GM21529 (cell line): ENCODE results near the gene UTP14C.
A peak's percentile ranks its signal among the peaks of the same experiment; 100 is the strongest.
"Not testable (repeated sequence)": the region's sequence is repeated elsewhere in the genome, so short reads cannot be mapped to it uniquely, and the experiment has no call there.

Experiments used
- ATAC-seq: cut with Tn5 transposase; IDR thresholded peaks from one replicate; pipeline ENCODE4 v1.9.1; 2021; ENCODE audit not compliant: unreplicated experiment

UTP14C gene

DNA sequence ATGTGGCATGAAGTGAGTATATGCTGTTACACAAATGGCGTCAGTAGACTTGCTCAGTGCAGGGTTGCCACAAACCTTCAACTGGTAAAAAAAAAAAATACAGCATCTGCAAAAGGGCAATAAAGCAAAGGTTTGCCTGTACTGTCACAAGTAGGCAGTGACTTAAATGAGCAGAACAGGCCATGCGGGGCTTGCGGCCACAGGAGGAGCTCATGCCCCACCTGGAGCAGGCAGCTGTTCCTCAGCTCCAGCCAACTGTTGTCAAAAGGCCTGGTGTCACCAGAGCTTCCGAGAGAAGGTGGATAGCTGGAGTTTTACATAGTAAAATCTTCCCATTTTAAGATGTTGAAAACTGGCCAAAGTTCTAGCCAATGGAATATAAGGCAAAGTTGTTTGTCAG, 20.9 kb upstream of the UTP14C start:
- no peak for ATAC-seq

DNA sequence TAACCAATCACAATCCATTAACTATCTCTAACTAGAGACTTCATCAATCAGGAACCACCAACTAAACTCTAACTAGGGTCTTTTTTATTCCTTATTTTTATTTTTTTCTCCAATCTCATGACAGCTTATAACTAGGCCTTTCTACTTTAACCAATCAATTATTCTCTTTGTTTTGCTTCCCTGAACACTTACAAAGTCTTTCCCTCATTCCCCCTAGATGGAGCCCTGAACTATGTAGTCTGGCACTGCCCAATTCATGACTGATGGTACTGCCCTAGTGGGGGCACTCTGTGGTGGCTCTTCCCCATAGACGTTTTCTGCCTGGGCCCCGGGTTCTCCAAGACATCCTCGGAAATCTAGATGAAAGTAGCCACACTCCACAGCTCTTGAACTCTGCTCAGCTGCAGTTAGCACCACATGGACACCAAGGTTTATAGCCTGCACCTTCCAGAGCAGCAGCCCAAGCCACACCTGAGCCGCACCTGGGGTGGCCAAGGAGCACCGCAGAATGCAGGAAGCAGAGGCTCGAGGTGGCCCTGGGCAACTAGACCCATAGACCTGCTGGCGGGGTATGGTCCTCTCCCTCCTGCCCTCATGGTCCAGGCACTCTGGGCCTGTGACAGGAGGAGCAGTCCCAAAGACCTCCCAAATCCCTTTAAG, 19.9 kb upstream of the UTP14C start:
- ATAC-seq: no peak

DNA sequence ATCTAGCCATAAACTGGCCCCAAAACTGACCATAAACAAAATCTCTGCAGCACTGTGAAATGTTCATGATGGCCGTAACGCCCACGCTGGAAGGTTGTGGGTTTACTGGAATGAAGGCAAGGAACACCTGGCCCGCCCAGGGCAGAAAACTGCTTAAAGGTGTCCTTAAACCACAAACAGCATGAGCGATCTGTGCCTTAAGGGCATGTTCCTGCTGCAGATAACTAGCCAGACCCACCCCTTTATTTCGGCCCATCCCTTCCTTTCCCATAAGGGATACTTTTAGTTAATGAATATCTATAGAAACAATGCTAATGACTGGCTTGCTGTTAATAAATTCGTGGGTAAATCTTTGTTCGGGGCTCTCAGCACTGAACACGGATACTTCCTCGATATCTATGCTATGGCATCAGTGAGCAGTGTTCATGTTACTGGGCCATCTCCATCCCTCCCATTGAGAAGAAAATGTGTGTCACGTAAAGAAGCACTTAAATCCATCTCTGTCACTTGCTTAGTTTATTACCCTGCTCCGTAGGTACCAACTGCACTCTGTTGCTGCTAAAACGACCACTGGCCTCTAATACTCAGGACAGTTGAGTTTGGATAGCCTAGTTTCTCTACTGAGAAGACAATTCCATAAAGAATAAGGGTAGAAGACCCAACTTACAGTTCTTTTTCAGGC, 18.5 kb upstream of the UTP14C start:
- ATAC-seq: no peak

DNA sequence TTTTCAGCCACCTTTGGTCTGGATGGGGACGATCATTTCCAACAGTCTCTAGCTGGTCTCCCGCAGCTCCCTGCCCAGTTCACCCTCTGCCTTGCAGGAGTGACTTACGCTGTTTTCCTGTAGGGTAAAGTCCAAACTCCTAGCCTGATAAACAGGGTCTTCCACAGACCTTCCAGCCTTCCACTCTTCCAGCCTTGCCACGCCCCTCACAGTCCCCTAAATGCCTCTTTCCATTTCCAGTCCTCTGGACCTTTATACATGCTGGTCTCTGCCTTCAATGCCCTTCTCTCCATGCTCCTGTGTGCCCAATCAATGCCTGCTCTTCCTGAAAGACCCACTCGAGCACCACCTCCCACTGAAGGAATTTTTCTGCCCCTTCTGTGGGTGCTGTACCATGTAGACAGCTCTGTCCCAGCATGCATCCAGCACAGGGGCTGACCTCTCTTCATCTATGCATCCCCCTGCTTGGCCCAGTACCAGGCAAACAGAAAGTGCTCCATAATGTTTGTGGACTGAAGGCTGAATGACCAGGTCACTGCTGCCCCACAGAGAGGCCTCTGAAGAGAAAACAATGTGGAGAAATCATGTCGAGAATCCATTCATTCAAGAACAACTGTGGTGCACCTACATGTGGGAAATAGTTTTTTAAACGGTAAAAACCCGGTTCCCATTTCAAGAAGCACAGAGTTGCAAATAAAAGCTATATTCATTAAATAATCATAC, 17.8 kb upstream of the UTP14C start:
- no peak for ATAC-seq

DNA sequence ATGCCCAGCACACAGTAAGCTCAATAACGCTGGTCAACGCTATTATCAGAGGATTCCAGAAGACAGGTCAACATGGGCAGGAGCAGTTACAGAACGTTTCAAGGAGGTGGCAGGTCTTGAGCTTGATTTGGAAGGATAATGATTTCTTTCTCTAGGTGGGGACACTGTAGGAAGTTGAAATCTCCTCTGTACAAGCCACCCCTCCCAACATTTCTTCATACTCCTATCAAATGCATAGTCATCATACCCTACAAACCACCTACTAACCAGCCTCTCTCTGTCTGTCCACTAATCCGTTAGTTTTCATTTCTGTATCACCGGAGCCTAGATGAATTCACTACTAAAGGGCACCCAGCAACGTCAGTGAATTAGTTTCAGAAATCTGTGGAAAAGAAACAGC, 14.5 kb upstream of the UTP14C start:
- ATAC-seq: no peak

DNA sequence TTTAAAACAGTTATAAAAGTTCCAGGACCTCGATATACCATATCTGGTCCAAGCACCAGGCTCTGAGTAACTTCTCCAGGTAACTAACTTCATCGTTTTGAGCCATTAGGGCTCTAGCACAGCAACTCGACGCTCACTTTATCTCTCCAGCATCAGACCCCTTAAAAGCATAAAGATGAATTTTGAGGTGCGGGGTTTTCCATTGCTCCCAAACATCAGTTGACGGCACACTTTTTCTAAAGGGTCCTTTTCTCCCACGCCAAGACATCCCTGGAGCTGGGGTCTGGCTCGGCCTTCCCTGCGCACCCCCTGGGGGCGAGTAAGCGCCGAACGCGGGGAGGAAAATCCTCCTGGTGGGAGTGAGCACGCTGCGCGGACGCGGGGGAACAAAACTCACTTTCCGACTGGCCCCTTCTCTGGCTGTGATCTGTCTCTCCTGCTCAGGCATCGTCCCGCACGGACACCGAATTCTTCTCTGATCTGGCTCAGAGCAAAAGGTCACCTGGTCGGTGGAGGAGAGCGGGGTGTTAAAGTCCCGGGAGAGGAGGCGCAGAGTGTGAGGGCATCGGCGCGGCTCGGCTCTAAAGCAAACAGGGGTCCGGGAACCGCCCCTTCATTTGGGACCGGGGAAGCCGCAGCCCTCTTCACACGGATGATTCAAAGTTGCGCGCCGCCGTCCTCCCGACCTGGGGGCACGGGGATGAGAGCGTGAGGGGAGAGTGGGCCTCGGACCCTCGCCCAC, 13.4 kb upstream of the UTP14C start, which contains the start of gene ATP7B:
TSS of gene ATP7B (minus strand) at position 561 of the 742 bp plus-strand sequence. CDS start at position 448, 113 bp downstream.
- ATAC-seq: peak; percentile 5

DNA sequence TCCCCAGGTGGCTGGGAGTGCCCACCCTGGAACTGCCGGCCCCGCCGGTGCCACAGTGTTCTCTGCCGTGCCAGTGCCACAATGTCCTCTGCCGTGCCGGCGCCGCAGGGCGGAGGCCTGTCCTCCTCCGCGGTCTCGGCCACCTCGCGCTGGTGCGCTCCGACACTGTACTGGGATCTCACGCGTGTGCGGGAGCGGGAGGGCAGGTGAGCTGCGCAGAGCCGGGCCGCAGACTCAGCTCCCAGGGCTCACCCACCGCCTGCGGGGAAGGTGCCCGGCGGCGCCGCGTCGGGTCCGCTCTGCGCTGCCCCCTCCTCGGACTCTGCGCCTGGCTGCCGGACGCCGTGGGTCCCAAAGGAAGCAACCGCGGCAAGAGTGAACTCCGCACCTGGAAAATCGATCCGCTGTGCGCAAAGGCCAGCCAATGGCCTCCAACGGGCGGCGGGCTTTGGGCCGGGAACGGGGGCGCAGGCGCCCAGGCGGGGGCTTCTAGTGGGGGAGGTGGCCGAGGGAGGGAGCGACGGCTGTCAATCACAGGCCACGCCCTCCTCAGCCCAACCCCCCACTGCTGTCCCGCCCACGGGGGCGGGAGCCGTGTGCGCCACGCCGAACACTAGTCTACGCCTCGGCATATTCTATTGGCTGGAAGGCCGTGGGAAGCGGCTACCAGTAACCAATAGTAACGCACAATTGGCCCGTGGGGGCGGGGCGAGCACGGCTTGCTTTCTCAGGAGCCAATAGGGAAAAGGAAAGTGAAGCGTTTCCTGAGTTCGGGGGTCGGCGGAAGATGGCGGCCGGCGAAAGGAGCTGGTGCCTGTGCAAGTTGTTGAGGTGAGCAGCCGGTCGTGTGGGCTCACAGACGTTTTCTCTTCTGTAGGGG, 12.6 kb upstream of the UTP14C start, which contains the start of gene ALG11:
TSS of gene ALG11 (plus strand) at position 767 of the 880 bp plus-strand sequence. CDS start at position 788, 21 bp downstream.
- peak; percentile 99 for ATAC-seq

DNA sequence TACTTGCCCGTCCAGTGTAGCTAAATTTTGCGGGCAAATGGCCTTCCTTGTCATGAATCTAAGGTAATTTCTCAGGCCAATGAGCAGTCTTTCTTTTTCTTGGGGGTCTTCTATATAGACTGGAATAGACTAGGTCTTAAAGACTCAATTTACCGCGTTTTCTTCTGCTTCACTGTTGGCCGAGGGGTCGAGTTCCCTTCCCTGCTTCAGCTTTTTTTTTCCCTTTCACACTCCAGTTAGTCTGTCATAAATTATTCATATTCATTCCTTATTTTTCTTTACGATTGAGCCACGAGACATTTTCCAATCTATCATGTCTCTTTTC, 12.0 kb upstream of the UTP14C start:
- ATAC-seq: no peak

DNA sequence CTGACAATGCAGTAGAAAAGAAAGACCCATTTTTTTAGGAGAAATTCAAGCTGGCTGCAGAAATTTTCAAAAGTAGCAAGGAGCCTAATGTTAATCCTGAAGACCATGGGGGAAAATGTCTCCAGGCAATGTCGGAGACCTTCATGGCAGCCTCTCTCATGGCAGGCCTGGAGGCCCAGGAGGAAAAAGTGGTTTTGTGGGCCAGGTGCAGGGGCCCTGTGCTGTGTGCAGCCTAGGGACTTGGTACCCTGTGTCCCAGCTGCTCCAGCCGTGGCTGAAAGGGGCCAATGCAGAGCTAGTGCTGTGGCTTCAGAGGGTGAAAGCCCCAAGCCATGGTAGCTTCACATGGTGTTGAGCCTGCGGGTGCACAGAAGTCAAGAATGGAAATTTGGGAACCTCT, 8.2 kb upstream of the UTP14C start:
- ATAC-seq: no peak

DNA sequence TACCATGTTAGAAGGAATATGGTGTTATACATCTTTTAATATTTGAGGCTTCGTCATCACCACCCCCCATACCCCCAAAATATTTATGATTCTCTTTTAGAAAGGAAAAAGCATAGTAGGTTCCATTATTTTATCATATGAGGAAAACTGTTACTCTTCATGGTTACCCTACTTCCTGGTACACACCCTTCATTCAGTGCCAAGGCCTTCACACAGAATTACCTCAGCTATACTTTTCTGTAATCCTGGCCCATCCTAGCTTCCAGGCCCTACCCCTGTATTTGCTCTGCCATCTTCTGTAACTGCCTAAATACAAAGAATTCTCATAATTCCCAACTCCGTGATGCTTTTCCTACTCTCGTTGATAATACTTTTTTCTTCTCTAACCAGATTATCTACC, 4.3 kb upstream of the UTP14C start:
- no peak for ATAC-seq

DNA sequence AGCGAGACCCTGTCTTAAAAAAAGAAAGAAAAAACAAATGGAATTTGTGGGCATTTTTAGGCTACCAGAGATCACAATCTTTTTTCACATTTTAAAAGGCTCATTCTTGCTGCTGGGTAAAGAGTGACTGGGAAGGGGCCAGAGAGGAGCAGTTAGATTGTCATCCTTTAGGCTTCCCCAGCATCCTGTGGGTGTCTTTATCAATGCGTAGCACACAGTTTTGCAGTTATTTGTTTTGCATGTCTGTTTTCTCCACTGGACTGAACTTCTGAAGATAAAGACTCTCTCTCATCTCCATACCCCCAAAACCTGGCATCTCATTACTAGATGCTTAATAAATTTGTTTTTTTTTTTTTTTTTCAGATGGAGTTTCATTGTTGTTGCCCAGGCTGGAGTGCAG, 2.1 kb upstream of the UTP14C start:
- ATAC-seq: no peak

DNA sequence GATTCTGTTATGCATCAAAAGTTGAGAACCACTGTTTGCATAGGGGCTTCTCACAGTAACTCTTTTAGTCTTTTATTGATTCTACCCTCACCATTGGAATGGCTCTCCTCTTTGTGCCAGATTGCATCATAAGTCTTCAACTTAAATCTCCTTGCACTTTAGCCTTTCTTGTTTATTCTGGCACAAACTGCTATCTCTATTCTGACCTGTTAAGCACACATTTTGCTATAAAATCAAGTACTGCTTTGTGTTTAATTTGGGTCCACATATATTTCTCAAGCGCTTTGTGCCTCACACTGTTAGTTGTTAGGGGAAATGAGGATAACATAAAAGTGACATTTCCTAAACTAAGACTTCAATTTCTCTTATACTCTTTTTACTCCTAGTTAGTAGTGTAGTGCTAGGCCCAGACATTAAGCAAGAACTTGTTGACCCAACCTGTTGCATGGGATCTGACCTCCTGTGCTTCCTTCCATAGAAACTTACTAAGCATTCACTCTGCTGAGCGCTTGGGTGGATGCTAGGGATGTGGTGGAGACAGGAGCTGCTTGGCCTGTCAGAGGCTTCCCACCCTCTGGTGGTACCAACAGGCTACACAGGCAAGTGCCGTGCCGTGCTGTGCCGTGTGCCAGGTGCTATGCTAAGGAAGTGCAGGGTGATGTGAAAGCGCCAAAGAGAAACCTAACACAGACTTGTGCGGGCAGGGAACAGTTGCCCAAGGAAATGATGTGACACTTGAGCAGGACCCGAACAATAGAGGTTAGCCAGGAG, 1.2 kb downstream of the UTP14C start:
- no peak for ATAC-seq

DNA sequence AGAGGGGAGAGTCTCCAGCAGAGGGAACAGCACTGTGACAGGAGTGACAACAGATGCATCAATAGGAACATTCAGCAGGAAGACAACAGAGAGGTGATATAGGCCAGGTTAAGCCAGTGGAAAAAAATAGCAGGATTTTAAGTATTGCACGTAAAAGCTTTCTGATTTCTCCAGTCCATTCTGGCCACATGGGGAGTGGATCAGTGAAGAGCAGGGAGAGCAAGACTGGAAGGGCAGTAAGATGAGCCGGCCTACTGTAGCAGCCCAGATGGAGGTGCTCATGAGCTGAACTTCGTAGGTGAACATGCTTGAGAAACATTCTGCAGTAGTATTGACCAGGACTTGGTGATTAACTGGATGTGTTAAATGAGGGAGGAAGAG, 1.7 kb downstream of the UTP14C start:
- no peak for ATAC-seq

DNA sequence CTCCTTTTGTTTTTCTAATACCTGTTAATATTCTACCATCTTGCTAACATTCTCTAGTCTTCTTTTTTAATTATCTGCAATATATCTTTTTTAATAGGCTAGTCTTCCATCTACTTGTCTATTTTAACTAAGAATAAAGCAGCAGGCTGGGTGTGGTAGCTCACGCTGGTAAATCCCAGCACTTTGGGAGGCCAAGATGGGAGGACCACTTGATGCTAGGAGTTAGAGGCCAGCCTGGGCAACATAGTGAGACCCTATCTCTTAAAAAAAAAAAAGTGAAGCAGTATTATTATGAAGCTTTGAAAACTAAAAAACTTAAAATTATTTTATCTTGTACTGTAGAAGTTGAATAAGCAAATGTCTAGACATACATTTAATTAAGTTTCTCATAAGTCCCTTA, 3.3 kb downstream of the UTP14C start:
- ATAC-seq: no peak

DNA sequence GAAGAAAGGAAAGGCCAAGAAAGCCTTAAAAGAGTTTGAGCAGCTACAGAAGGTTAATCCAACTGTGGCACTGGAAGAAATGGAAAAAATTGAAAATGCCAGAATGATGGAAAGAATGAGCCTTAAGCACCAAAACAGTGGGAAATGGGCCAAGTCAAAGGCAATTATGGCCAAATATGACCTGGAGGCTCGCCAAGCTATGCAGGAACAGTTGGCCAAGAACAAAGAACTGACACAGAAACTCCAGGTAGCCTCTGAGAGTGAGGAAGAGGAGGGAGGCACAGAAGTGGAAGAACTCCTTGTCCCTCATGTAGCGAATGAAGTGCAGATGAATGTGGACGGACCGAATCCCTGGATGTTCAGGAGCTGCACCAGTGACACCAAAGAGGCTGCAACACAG, 5.1 kb downstream of the UTP14C start:
- no peak for ATAC-seq

DNA sequence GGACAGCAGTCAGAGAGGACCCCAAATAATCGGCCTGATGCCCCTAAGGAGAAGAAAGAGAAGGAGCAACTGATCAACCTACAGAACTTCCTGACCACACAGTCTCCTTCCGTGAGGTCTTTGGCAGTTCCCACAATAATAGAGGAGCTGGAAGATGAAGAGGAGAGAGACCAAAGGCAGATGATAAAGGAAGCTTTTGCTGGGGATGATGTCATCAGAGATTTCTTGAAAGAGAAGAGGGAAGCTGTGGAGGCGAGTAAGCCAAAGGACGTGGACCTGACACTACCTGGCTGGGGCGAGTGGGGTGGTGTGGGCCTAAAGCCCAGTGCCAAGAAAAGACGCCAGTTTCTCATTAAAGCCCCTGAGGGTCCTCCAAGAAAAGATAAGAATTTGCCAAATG, 5.9 kb downstream of the UTP14C start:
- not testable (repeated sequence) for ATAC-seq

DNA sequence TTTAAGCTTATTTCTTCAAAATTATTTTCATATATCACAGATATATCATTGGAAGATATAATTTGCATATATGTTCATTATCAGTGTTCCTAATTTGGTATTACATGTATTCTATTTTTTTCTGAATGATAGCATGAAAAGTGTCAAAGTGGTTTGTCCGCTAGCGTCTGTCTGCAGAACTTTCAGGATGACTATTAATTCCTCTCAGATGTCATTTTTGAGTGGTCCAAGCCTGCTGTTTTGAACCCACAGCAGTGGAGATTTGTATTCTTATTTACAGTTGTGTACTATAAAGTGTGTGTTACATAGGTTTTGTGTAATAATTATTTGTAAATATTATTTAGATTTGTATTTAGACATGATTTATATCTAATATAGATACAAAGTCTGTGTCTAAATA, 8.5 kb downstream of the UTP14C start:
- ATAC-seq: no peak

DNA sequence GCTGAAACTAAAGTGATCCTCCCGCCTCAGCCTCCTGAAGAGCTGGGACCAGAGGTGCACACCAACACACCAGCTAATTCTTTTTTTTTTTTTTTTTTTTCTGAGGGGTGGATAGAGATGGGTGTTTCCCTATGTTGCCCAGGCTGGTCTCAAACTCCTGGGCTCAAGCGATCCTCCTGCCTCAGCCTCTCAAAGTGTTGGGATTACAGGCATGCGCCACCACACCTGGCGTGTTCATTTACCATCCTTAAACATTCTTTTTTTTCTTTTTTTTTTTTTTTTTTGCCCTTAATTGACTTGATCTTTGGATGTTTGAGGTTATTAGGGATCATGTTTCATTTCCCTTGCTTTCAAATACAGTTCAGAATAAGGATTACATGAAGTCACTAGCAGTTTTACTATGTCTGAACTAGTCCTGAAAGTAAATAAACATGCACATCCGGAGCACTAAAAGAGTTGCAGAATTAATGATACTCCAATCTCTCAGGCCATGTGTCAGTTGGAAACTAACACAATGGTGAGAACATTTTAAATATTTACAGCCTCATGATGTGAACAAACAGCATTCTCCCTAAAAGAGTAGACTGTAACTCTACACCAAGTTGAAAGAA, 10.2 kb downstream of the UTP14C start:
- no peak for ATAC-seq

DNA sequence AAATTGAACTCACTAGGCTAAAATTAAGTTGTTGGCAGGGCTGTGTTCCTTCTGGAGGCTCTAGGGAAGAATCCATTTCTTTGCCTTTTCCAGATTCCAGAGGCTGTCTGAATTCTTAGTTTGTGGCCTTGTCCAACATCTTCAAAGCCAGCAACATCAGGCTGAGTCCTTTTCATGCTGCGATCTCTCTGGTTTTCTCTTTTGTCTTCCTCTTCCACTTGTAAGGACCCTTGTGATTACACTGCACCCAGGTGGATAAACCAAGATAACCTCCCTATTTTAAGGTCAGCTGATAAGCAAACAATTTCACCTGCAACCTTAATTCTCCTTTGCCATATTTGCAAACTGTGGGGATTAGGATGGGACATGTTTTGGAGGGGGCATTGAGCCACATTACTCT, 11.5 kb downstream of the UTP14C start:
- ATAC-seq: no peak
